LHCN-M2 (cell line): Measurements from ENCODE around the gene HHAT. TPM values are rescaled to one million over a fixed set of nuclear protein-coding genes. Genes with fewer than 3 reads are reported as not detected.
"Not testable (repeated sequence)": the region's sequence is repeated elsewhere in the genome, so short reads cannot be mapped to it uniquely, and the experiment has no call there.

Source experiments
- DNase-seq: peaks from one replicate; pipeline ENCODE4 v3.0.0-alpha.2; 2012; ENCODE audit warnings: low read depth
- total RNA-seq: library from RNA; depleted of rRNA; stranded (reverse); fragments of >200 nt; gene quantifications from 2 replicates; pipeline ENCODE4 v1.2.3, GENCODE V29; 2014

Gene HHAT
- total RNA-seq, 1 experiment from 2014 or later: 24.6 TPM

DNA sequence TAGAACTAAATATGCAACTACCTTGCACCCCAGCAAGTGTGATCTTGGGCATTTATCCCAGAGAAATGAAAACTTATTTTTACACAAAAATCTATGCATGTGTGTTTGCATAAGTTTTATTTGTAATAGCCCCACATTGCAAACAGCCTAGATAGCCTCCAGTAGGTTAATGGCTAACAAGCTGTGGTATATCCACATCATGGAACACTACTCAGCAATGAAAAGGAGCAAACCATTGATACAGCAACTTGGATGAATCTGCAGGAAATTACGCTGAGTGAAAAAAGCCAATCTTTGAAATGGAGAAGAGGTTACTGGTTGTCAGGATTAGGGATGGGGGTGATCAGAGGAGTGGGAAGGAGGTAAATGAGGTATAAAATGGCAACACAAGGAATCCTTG is 67.8 kb downstream of the HHAT start:
- no peak for DNase-seq

DNA sequence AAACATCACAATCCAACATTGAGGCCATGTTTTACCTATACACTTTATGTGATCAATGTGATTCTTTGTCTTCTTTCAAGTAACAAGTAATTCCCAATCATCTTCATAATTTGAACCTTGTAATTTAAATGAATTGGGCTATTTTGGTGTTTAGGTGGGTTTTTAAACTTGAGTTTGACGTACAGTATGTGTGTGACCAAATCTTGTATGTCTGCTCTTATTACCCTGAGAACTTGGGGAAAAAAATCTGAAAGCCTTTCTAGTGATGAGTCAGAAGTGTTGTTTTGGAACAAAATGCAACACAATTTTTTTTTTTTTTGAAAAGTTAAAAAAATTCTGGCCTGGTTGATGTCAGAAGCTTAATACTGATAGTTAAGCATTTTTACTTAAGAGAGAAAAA is 68.5 kb downstream of the HHAT start:
- DNase-seq: peak; percentile 83

DNA sequence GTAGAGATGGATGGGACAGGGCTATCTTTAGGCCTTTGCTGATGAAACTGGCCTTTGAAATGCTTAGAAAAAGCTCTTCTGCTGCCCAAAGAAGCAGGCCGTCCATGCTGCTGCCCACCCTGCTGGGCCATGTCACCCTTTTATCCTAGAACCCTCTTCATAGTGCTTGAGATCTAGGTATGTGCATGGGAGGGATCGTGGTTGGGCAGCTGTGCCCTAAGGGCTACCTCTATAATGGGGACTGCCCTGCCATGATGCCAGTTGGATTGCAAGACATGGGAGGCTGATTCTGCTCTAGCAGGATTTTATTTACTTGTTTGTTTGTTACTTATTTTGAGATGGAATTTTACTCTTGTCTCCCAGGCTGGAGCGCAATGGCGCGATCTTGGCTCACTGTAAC is 69.0 kb downstream of the HHAT start:
- DNase-seq: no peak

DNA sequence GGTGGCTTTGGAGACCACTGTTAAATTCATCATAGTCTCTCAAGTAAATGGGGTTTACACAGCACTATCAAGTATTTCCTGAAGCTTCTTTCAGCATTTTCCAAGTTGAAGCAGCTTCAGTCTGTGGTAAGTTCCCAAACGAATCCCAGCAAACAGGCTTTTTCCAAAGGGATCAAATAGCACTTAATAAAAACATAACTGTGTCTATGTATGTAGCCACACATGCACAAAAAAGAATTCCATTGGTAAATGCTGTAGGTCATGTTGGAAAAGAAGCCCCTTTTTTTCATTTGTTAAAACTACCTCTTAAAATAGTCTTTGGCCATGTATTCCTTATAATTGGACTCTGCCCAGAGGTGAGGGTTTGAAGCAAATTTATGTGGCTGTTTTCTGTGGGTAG is 69.8 kb downstream of the HHAT start:
- no peak for DNase-seq

DNA sequence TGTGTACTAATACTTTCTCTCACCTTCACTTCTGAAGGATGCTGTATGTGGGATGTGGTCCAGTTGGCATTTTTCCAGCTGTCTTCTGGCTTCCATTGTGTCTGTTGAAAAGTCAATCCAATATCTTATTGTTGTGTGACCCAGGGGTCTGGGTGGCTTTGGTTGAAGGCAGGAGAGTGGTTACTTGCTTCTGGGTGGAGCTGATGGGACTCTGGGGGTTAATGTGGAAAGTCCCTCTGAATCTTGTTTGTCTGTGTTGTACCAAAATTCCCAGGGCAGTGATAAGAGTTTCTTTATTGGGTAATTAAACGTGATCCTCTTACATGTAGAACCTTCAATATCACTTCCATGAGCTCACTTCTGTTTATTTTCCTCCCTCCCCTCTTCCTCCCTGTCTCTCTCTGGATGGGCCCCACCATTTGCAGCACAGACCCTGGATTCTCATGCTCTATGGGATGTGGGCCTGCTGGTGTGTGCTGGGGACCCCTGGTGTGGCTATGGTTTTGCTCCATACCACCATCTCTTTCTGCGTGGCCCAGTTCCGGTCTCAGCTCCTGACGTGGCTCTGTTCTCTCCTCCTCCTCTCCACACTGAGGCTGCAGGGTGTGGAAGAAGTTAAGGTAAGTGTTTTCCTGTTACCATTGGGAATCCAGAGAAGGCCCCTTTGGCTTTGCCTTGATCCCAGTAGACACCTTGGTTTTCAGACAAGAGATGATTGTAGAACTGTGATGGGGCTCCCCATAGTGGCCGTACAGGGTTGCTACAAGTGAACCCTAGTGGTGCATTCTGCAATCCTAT is 71.5 kb downstream of the HHAT start:
- DNase-seq: peak; percentile 83

DNA sequence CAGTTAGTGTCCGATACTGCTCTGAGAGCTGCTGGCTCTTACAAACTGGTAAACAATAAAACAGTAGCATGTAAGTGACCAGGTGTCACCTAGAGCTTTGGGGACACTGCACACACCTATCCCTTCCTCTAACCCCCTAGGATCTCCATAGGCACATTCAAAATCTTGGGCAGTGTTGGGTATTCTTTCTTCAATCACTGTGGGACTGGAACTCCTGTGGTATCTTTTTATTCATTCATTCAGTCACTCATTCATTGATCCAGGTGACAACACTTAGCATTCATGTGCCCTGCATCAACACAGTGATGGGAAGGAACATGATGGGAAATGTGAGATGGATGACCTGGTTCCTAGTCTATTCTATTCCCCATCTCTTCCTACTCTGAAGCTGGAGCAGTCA is 73.9 kb downstream of the HHAT start:
- DNase-seq: no peak

DNA sequence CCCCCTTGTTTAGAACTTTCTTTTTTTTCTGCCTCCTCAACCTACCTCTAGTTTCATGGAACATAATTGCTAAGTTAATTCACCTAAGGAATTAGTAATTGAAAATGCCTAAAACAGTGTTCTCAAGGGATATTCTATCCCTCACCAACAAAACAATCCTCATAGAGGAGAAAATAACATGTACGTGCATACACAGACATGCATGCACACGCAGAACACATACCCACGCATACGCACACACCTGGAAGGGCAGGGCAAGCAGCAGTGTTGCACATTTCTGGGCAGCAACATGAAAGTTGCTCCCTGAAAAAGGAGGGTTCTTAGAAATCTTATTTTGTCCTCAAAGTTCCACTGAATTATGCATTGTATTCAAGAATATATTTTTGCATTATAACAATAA is 76.6 kb downstream of the HHAT start:
- DNase-seq: no peak

DNA sequence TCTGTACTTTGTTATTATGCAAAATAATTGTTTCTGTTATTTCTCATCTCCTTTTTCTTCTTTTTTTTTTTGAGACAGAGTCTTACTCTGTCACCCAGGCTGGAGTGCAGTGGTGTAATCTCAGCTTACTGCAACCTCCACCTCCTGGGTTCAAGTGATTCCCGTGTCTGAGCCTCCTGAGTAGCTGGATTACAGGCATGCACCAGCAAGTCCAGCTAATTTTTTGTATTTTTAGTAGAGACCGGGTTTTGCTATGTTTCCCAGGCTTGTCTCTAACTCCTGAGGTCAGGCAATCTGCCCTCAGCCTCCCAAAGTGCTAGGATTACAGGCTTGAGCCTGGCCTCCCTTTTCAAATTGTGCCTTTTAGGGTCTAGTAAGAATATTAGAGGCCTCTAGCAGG is 77.6 kb downstream of the HHAT start:
- DNase-seq: not testable (repeated sequence)

DNA sequence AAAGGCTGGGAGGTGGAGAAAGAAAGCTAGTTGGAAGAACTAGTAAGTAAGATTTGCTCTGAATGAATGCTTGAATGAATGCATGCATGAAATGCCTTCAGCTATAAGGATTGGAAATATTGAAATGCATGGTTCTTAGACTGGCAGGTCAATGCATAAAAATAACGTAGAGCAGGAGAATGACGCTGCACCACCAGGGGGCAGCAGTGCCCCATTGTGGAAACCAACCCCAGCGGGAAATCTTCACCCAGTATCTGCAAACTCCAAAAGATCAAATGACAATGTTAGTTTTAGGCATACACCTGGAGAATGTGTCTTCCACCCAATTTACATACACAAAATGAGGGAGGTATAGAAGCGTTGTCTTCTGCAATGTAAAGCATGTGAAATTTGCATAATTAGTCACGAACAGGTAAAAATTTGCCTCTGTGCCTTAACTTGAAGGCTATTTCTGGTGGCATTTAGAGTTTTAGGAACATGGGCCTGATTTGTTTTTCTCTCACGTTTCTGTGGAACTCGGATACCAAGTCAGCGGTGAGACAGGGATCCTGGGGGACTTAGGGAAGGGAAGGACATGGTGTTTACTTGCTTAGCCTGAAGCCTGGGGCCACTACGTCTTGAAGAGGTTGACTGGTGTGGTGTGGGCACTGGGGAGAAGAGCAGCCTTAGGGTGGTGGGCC is 78.6 kb downstream of the HHAT start:
- peak; percentile 61 for DNase-seq

DNA sequence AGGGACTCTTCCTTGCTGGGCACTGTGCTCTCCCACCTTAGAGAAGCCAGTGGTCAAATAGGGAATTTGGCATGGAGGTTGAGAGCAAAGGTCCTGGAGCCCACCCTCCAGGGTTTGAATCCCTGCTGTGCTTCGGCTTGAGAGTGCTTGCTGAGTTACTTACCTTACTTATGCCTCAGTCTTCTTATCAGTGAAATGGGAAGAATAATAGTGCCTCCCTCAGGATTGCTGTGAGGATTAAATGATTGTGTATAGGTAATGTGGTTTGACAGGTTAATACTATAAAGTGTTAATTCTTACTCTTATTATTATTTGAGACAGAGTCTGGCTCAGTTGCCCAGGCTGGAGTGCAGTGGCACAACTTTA is 79.2 kb downstream of the HHAT start:
- no peak for DNase-seq

DNA sequence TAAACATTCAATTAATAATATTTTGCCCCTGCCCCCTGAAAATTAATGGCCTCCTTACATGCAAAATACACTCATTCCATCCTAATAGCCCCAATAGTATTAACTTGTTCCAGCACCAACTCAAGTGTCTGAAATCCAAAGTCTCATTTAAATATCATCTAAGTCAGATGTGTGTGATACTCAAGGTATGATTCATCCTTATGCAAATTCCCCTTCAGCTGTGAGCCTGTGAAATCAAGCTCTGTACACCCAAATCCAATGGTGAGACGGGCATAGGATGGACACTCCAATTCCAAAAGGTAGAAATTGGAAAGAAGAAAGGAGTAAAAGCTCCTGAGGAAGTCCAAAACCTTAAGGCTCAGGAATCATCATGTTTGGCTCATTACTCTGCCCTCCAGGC is 83.5 kb downstream of the HHAT start:
- peak; percentile 14 for DNase-seq

DNA sequence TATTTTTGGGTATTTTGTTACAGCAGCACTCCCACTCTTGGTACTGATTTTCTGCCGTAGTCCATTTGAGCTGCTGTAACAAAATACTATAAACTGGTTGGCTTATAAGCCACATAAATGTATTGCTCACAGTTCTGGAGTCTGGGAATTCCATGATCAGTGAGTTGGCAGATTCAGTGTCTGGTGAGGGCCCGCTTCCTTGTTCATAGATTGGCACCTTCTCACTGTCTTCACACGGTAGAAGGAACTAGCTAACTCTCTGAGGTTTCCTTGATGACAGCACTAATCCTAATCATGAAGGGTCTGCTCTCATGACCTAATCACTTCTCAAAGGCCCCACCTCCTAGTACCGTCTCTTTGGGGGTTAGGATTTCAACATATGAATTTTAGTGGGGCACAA is 85.2 kb downstream of the HHAT start:
- peak; percentile 26 for DNase-seq

DNA sequence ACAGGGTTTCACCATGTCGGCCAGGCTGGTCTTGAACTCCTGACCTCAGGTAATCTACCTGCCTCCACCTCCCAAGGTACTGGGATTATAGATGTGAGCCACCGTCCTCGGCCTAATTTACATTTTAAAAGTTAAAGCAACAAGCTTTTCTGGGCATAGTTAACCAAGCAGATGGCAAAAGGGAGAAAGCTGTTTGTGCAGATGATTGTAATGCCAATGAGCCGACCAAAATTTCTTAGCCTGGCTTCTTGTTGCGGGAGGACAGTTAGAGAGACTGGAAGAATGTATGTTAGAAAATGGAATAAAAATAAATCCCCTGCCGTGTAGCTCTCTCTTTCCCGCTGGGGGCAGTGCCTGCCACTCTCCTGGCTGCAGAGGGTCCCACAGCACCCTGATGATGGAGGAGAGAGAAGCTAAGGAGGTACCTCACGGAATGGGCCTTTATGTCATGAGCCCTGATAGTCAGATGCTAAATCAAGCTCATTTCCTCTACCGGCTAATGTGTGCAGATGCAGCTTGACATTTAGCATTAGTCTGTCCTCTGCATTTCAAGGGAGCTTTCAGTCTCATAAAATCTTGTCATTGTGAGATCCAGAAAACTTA is 87.2 kb downstream of the HHAT start:
- DNase-seq: peak; percentile 21

DNA sequence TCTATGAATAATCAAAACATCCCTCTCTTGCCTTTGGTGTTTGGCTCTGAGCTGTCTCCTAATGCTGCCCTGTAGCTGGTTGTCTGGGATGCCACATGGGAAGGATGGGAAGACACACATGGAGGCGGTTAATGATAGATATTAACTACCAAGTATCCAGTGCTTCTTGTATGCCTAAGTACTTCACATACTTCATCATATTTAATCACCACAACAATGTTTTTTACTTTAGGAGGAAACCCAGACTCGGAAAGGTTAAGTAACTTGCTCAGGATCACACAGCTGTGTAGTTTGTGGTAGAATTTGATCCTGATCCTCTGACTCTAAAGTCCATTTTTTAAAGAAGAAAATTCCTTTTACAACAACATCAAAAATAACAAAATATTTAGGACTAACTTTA is 88.0 kb downstream of the HHAT start:
- peak; percentile 60 for DNase-seq

DNA sequence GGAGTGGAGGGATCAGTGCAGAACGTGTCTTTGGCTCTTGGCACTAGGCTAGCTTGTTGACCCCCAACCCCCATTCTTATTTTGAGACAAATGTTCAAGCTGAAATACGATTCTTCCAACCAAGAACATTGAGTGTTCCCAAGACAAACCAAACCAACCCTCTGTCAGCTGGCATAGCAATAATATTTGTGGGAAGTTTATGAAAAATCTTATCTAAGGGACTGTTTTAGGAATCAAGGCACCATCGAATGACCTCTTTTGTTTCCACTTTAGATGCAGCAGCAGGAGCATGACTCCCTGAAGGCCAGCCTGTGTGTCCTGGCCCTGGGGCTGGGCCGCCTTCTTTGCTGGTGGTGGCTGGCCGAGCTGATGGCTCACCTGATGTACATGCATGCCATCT is 89.2 kb downstream of the HHAT start:
- DNase-seq: peak; percentile 34

DNA sequence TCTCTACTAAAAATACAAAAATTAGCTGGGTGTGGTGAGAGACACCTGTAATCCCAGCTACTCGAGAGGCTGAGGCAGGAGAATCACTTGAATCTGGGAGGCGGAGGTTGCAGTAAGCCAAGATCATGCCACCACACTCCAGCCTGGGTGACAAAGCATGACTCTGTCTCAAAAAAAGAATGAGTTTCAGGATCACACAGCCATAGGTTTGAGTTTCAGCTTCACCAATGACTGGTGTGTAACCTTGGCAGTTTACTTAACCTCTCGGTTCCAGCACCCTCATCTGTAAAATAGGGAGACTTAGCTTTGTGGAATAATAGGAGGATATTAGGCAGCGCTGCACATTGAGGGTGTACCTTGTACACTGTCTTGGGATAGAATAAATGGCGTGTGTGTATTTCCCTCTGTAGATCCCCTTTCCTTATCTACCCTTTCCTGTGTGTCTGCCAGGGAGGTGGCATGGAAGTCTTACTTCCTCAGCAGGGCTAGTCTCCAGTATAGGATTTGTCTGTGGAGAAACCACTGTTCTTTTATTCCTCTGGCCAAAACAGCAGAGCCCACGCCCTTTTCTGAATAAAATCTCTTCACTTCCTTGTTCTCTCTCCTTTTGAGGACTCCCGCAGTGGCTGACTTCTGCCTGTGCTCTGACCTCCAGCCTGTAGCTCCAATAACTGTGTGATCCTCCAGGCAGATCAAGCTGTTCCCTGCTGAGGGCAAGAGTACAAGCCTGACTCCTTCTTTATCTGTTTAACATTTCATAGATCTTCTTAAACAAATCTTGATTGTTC is 90.4 kb downstream of the HHAT start:
- no peak for DNase-seq

DNA sequence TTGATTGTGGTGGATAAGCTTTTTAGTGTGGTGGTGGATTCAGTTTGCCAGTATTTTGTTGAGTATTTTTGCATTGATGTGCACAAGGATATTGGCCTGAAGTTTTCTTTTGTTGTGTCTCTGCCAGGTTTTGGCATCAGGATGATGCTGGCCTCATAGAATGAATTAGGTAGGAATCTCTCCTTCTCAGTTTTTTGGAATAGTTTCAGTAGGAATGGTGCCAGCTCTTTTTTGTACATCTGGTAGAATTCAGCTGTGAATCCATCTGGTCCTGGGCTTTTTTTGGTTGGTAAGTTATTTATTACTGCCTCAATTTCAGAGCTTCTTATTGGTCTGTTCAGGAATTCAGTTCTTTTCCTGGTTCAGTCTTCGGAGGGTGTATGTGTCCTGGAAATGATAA is 98.0 kb downstream of the HHAT start:
- DNase-seq: not testable (repeated sequence)

DNA sequence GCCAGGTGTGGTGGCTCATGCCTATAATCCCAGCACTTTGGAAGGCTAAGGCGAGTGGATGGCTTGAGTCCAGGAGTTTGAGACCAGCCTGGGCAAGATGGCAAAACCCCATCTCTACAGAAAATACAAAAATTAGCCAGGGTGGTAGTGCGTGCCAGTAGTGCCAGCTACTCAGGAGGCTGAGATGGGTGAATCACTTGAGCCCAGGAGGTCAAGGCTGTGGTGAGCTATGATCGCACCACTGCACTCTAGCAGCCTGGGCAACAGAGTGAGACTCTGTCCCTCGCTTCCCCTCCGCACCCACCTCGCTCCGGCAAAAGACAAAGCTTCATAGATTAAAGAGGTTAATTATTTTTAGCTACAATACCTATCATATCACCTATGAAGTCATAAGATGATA is 100.0 kb downstream of the HHAT start:
- no peak for DNase-seq

DNA sequence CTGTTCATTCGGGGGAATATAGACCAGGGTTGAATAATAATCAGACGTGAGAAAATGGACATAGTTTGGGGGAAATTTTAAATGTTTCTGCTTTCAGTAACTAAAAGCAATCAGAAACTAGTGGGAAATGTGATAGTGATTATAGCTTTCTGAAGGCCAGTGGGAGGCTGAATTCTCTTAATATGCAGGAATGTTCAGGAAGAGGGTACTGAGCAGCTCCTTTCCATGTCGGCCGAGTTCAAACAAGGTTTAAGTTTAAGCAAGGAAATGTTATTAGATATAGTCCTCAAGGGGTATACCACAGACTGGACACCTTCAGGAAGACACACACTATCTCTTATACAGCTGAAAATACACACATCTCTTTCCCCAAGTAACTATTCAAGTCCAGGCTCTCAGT is 105.5 kb downstream of the HHAT start:
- no peak for DNase-seq

DNA sequence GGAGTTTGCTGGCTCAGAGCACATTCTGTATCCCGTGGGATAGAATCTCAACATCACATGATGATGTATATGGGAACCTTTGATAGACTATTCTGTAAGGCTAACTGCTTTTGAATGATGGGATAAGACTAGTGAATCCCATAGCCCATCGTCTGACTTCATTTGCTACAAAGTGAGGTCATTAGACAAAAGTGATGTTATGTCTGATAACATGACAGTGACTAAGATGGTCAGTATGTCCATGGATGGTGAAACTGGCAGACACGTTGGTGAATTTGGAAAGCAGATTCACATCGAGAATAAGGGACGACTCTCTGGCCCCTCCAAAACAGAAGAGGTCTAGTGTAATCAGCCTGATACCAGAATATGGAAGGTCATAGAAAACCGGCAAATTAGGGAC is 108.4 kb downstream of the HHAT start:
- DNase-seq: peak; percentile 9

DNA sequence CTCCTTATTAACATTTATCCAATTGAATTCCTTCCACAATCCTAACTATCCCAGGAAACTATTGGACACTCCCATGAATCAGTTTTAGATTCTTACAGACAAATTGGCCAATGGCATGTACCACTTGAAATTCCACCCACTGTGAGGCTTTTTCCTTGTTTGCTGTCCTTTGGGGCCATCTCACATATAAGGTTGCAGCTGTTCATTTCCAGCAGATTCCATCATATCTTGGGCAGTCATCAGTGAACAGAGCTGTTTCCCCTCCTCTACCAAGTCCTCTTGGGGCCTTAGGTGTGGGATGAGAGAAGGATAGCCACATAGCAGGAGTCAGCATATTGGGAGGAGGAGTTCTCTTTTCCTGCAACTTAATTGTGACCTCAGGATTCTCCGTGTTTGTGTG is 109.1 kb downstream of the HHAT start:
- DNase-seq: peak; percentile 96
